HepG2 (cell line): ENCODE data around the gene LRPPRC. TPM values are rescaled to one million over a fixed set of nuclear protein-coding genes. Genes with fewer than 3 reads are reported as not detected.

Experiments
- CTCF ChIP-seq: sonication (generic); formaldehyde crosslinking; IDR thresholded peaks from 2 replicates; pipeline ENCODE4 v1.5.0; 2020; ENCODE audit warnings: mild to moderate bottlenecking, missing genetic modification reagents, moderate library complexity
- ETS1 ChIP-seq: sonication (generic); formaldehyde crosslinking; IDR thresholded peaks from 2 replicates; pipeline ENCODE4 v1.4.0; 2020; ENCODE audit warnings: missing genetic modification reagents
- GABPA ChIP-seq, 2 experiments: IDR thresholded peaks; 2 replicates each; pipeline ENCODE4 v1.6.1; 2011 to 2016; ENCODE audit warnings: low read depth in 2 of 2, low read length in 1 of 2, missing biosample characterization in 1 of 2, missing genetic modification characterization in 1 of 2
- NCOA5 ChIP-seq: sonication (generic); formaldehyde crosslinking; IDR thresholded peaks from 2 replicates; pipeline ENCODE4 v1.4.0; 2020; ENCODE audit warnings: missing genetic modification reagents
- PRDM15 ChIP-seq: sonication (generic); formaldehyde crosslinking; IDR thresholded peaks from 2 replicates; pipeline ENCODE4 v1.4.0; 2020; ENCODE audit warnings: missing genetic modification reagents
- SETDB1 ChIP-seq: sonication (generic); formaldehyde crosslinking; IDR thresholded peaks from 2 replicates; pipeline ENCODE4 v1.5.1; 2020; ENCODE audit warnings: missing genetic modification reagents, mild to moderate bottlenecking, borderline replicate concordance
- SNRNP70 ChIP-seq: fragments of 200-400 bp; formaldehyde crosslinking; IDR thresholded peaks from 2 replicates; pipeline ENCODE4 v1.6.1; 2017; ENCODE audit warnings: mild to moderate bottlenecking, low read depth, low read length, moderate library complexity
- SSRP1 ChIP-seq: IDR thresholded peaks from 2 replicates; pipeline ENCODE4 v1.6.1; 2016; ENCODE audit warnings: control low read depth
- THAP8 ChIP-seq: sonication (generic); formaldehyde crosslinking; IDR thresholded peaks from 2 replicates; pipeline ENCODE4 v1.5.1; 2020; ENCODE audit warnings: missing genetic modification reagents, mild to moderate bottlenecking, borderline replicate concordance
- ZC3H4 ChIP-seq: sonication (generic); formaldehyde crosslinking; IDR thresholded peaks from 2 replicates; pipeline ENCODE4 v1.4.0; 2020; ENCODE audit warnings: missing genetic modification reagents, borderline replicate concordance
- ZGPAT ChIP-seq: IDR thresholded peaks from 2 replicates; pipeline ENCODE4 v1.6.1; 2016; ENCODE audit warnings: mild to moderate bottlenecking
- ZNF260 ChIP-seq: sonication (generic); formaldehyde crosslinking; IDR thresholded peaks from 2 replicates; pipeline ENCODE4 v1.4.0; 2020; ENCODE audit warnings: missing genetic modification reagents, low read depth, mild to moderate bottlenecking, borderline replicate concordance
- ZNF430 ChIP-seq: sonication (generic); formaldehyde crosslinking; IDR thresholded peaks from 2 replicates; pipeline ENCODE4 v1.9.0; 2021; ENCODE audit warnings: mild to moderate bottlenecking, missing genetic modification reagents
- ZNF432 ChIP-seq: sonication (generic); formaldehyde crosslinking; IDR thresholded peaks from 2 replicates; pipeline ENCODE4 v1.5.0; 2020; ENCODE audit warnings: missing genetic modification reagents, mild to moderate bottlenecking, borderline replicate concordance
- polyA plus RNA-seq, 8 experiments: library from polyadenylated mRNA; depleted of rRNA in 3 of 8; stranded (reverse) in 7 of 8; unstranded in 1 of 8; fragments of >200 nt; fragmentation: Illumina TruSeq in 4 of 8; extraction: Trizol in 4 of 8; gene quantifications; 2 replicates each; pipeline versions ENCODE4 v1.2.1 to v1.2.3, GENCODE V29; 2011 to 2016; ENCODE audit warnings: low read depth in 4 of 8, missing spikeins in 1 of 8, mixed read lengths in 1 of 8; ENCODE audit not compliant: insufficient read depth in 1 of 8
- total RNA-seq, 5 experiments: library from RNA; depleted of rRNA; stranded (reverse); fragments of >200 nt; fragmentation: Illumina TruSeq; extraction: Trizol; gene quantifications; 2 replicates each; pipeline ENCODE4 v1.2.3, GENCODE V29; 2016; ENCODE audit warnings: low read depth in 1 of 5
- TF ChIP-seq, protein P1 (sequence below): sonication (generic); formaldehyde crosslinking; IDR thresholded peaks from 2 replicates; pipeline ENCODE4 v1.4.0; 2020; ENCODE audit warnings: missing genetic modification reagents, borderline replicate concordance
- TF ChIP-seq, protein P2 (sequence below): sonication (generic); formaldehyde crosslinking; IDR thresholded peaks from 2 replicates; pipeline ENCODE4 v1.8.0; 2022; ENCODE audit warnings: mild to moderate bottlenecking, missing genetic modification reagents

Gene LRPPRC
- total and polyA plus RNA-seq, 2 of the 13 experiments (the other 11 are each of a cell fraction or from before 2014, with no cell fraction given), result 117 to 167 TPM

GRCh38 chr2:44044281-44044720 is 48.5 kb upstream of the LRPPRC start (continued):
- no peak for TF ChIP-seq PRDM15 (CRISPR knock-in tag)
- no peak for TF ChIP-seq SETDB1 (CRISPR knock-in tag)
- TF ChIP-seq THAP8 (CRISPR knock-in tag), result no peak
- no peak for TF ChIP-seq ZC3H4
- TF ChIP-seq, protein P1, sequence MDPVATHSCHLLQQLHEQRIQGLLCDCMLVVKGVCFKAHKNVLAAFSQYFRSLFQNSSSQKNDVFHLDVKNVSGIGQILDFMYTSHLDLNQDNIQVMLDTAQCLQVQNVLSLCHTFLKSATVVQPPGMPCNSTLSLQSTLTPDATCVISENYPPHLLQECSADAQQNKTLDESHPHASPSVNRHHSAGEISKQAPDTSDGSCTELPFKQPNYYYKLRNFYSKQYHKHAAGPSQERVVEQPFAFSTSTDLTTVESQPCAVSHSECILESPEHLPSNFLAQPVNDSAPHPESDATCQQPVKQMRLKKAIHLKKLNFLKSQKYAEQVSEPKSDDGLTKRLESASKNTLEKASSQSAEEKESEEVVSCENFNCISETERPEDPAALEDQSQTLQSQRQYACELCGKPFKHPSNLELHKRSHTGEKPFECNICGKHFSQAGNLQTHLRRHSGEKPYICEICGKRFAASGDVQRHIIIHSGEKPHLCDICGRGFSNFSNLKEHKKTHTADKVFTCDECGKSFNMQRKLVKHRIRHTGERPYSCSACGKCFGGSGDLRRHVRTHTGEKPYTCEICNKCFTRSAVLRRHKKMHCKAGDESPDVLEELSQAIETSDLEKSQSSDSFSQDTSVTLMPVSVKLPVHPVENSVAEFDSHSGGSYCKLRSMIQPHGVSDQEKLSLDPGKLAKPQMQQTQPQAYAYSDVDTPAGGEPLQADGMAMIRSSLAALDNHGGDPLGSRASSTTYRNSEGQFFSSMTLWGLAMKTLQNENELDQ (CRISPR knock-in tag), result no peak
- TF ChIP-seq GABPA (IDR thresholded peaks at IDR 0.05; ENCODE audit: low read depth, low read length), result no peak
- TF ChIP-seq GABPA (CRISPR knock-in tag; IDR thresholded peaks at IDR 0.05; ENCODE audit: low read depth), result peak; percentile 53; the same call in 1 of the 2 replicates
- TF ChIP-seq ZNF260, result no peak
- no peak for TF ChIP-seq ZNF430 (CRISPR knock-in tag)
- TF ChIP-seq NCOA5 (CRISPR knock-in tag), result no peak
- TF ChIP-seq ZGPAT, result peak; percentile 53; the same call in 1 of the 2 replicates
- no peak for TF ChIP-seq ETS1 (CRISPR knock-in tag)
- TF ChIP-seq SSRP1 (CRISPR knock-in tag), result no peak
- TF ChIP-seq ZNF432 (CRISPR knock-in tag), result no peak
- peak; percentile 99 for TF ChIP-seq CTCF (CRISPR knock-in tag)
- TF ChIP-seq SNRNP70, result no peak
- TF ChIP-seq, protein P2, sequence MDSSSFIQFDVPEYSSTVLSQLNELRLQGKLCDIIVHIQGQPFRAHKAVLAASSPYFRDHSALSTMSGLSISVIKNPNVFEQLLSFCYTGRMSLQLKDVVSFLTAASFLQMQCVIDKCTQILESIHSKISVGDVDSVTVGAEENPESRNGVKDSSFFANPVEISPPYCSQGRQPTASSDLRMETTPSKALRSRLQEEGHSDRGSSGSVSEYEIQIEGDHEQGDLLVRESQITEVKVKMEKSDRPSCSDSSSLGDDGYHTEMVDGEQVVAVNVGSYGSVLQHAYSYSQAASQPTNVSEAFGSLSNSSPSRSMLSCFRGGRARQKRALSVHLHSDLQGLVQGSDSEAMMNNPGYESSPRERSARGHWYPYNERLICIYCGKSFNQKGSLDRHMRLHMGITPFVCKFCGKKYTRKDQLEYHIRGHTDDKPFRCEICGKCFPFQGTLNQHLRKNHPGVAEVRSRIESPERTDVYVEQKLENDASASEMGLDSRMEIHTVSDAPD (CRISPR knock-in tag), result no peak
